Spinal cord (tissue), 10 donors: Measurements from ENCODE around the gene CEBPE. TPM values are rescaled to one million over a fixed set of nuclear protein-coding genes. Genes with fewer than 3 reads are reported as not detected.
A peak's percentile ranks its signal among the peaks of the same experiment; 100 is the strongest.

Experiments
- DNase-seq, 6 donors: peaks; one replicate each; pipeline versions ENCODE4 v3.0.0 to v3.0.0-alpha.2; 2013 to 2015; ENCODE audit warnings: low spot score in 6 of 6, low read depth in 4 of 6
- H3K27ac ChIP-seq: one replicate; pipeline ENCODE4 v1.5.1; 2013; ENCODE audit warnings: low read depth, low read length, control low read depth
- H3K27me3 ChIP-seq: one replicate; pipeline ENCODE4 v1.6.1; 2013; ENCODE audit warnings: low read length; ENCODE audit not compliant: control insufficient read depth, insufficient read depth
- H3K36me3 ChIP-seq: one replicate; pipeline ENCODE4 v1.6.1; 2013; ENCODE audit warnings: low read length; ENCODE audit not compliant: control insufficient read depth, insufficient read depth
- H3K4me1 ChIP-seq: one replicate; pipeline ENCODE4 v1.6.1; 2013; ENCODE audit warnings: low read length; ENCODE audit not compliant: control insufficient read depth, insufficient read depth
- H3K4me3 ChIP-seq: one replicate; pipeline ENCODE4 v1.5.1; 2013; ENCODE audit warnings: low read depth, low read length, control low read depth
- H3K9me3 ChIP-seq: one replicate; pipeline ENCODE4 v1.6.1; 2013; ENCODE audit warnings: low read length; ENCODE audit not compliant: control insufficient read depth, insufficient read depth
- WGBS: methylation state at CpG from one replicate; pipeline ENCODE4 v1.1.5; 2013; ENCODE audit warnings: missing lambda C conversion rate; ENCODE audit not compliant: insufficient coverage; 5-methylcytosine and 5-hydroxymethylcytosine counted together
- polyA plus RNA-seq, 2 donors: library from polyadenylated mRNA; unstranded; fragments of 120-200 nt; gene quantifications; one replicate each; pipeline ENCODE4 v1.2.1, GENCODE V29; 2013; ENCODE audit not compliant: insufficient read length in 2 of 2
- total RNA-seq, 2 donors: library from RNA; depleted of rRNA in 1 of 2; stranded (reverse); fragments of 120-200 nt in 1 of 2; fragments of >200 nt in 1 of 2; gene quantifications; one replicate each; pipeline versions ENCODE4 v1.2.3 to v1.2.4, GENCODE V29; 2013 to 2014
- donor health status: healthy.

Gene CEBPE
- total and polyA plus RNA-seq, 4 donors, result 0.17 to 1.5 TPM; not detected in 2

- no peak overlapping the region for H3K4me3 ChIP-seq
- DNase-seq, result no peak
- H3K27ac ChIP-seq, result no peak overlapping the region
- peaks cover 3% of the 10 kb centered on the region for H3K4me1 ChIP-seq
- no peaks in the 10 kb centered on the region for H3K36me3 ChIP-seq
- H3K9me3 ChIP-seq, result no peaks in the 10 kb centered on the region
- peaks cover 6% of the 10 kb centered on the region for H3K27me3 ChIP-seq
Observed at GRCh38 chr14:23106747-23107045, 12.4 kb downstream of the CEBPE start.

GRCh38 chr14:23105348-23105824 is 13.7 kb downstream of the CEBPE start:
- Histone ChIP-seq H3K4me3 (no peak overlapping the region), H3K27me3 (peaks cover 6% of the 10 kb centered on the region), H3K27ac (no peak overlapping the region), H3K9me3 (no peaks in the 10 kb centered on the region), H3K4me1 (peaks cover 3% of the 10 kb centered on the region), H3K36me3 (no peaks in the 10 kb centered on the region)
- no peak for DNase-seq
- no CpG with 5 or more reads among the region's 4 CpGs for WGBS

- Histone ChIP-seq H3K27ac (no peak within 1 kb of the TSS), H3K4me3 (no peak within 1 kb of the TSS), H3K9me3 (no peaks in the 10 kb centered on the region), H3K4me1 (peaks cover 3% of the 10 kb centered on the region), H3K36me3 (no peaks in the 10 kb centered on the region), H3K27me3 (peaks cover 3% of the 10 kb centered on the region)
- WGBS, result 33% methylated on average over 7 of the region's 11 CpGs
- peak in 1 of 6 donors; percentile 20 for DNase-seq
Observed at GRCh38 chr14:23104591-23105347, 14.3 kb downstream of the CEBPE start, which contains the start of gene CIROP. TSS of gene CIROP (minus strand) at chr14:23104989. CDS start at chr14:23104920, 69 bp downstream.

GRCh38 chr14:23104070-23104590 is 14.9 kb downstream of the CEBPE start:
- no peak for DNase-seq
- Histone ChIP-seq H3K36me3 (no peaks in the 10 kb centered on the region), H3K4me3 (no peak overlapping the region), H3K27ac (no peak overlapping the region), H3K27me3 (peaks cover 3% of the 10 kb centered on the region), H3K9me3 (no peaks in the 10 kb centered on the region), H3K4me1 (peaks cover 3% of the 10 kb centered on the region)
- whole genome bisulfite sequencing, result 80% methylated on average over 3 of the region's 6 CpGs

- no peak overlapping the region for H3K4me3 ChIP-seq
- WGBS, result 87% methylated on average over 4 of the region's 4 CpGs
- peaks cover 3% of the 10 kb centered on the region for H3K4me1 ChIP-seq
- H3K27me3 ChIP-seq, result peaks cover 3% of the 10 kb centered on the region
- no peak overlapping the region for H3K27ac ChIP-seq
- no peak for DNase-seq
- no peaks in the 10 kb centered on the region for H3K9me3 ChIP-seq
- no peaks in the 10 kb centered on the region for H3K36me3 ChIP-seq
Observed at GRCh38 chr14:23103581-23103980, 15.5 kb downstream of the CEBPE start.

GRCh38 chr14:23102801-23103200 is 16.3 kb downstream of the CEBPE start:
- WGBS, result 59% methylated on average over 2 of the region's 2 CpGs
- peaks cover 3% of the 10 kb centered on the region for H3K4me1 ChIP-seq
- no peak overlapping the region for H3K27ac ChIP-seq

GRCh38 chr14:23101986-23102625 is 16.9 kb downstream of the CEBPE start:
- Histone ChIP-seq H3K4me1 (peaks cover 3% of the 10 kb centered on the region), H3K36me3 (no peaks in the 10 kb centered on the region), H3K4me3 (no peak overlapping the region), H3K27ac (no peak overlapping the region), H3K27me3 (peaks cover 3% of the 10 kb centered on the region), H3K9me3 (no peaks in the 10 kb centered on the region)
- 83% methylated on average over 3 of the region's 10 CpGs for WGBS
- DNase-seq, result no peak

More at GRCh38 chr14:23102801-23103200, 16.3 kb downstream of the CEBPE start:
- no peaks in the 10 kb centered on the region for H3K36me3 ChIP-seq
- no peak for DNase-seq
- H3K9me3 ChIP-seq, result no peaks in the 10 kb centered on the region
- peaks cover 3% of the 10 kb centered on the region for H3K27me3 ChIP-seq
- H3K4me3 ChIP-seq, result no peak overlapping the region

- no peak overlapping the region for H3K4me3 ChIP-seq
- 100% methylated on average over 1 of the region's 6 CpGs for WGBS
- no peaks in the 10 kb centered on the region for H3K36me3 ChIP-seq
- H3K4me1 ChIP-seq, result peaks cover 7% of the 10 kb centered on the region
- no peaks in the 10 kb centered on the region for H3K9me3 ChIP-seq
- H3K27me3 ChIP-seq, result peaks cover 3% of the 10 kb centered on the region
- no peak overlapping the region for H3K27ac ChIP-seq
- DNase-seq, result no peak
Observed at GRCh38 chr14:23101213-23101970, 17.7 kb downstream of the CEBPE start.

- DNase-seq, result no peak
- 98% methylated on average over 8 of the region's 10 CpGs for WGBS
- Histone ChIP-seq H3K4me1 (peaks cover 9% of the 10 kb centered on the region), H3K9me3 (no peaks in the 10 kb centered on the region), H3K27ac (no peak overlapping the region), H3K36me3 (no peaks in the 10 kb centered on the region), H3K4me3 (no peak overlapping the region), H3K27me3 (no peaks in the 10 kb centered on the region)
Observed at GRCh38 chr14:23099212-23099861, 19.7 kb downstream of the CEBPE start.
